NCI-H510A treated with DMSO at 0.1 percent for 48 hours (cell line): ENCODE measurements around the gene CLDN25.
"Not testable (repeated sequence)": the region's sequence is repeated elsewhere in the genome, so short reads cannot be mapped to it uniquely, and the experiment has no call there.

ENCODE experiments used
- DNase-seq: peaks from one replicate; lab custom pipeline; 2025; lab: John Stamatoyannopoulos, UW

Gene CLDN25

GRCh38 chr11:113779496-113779895 is at the start of gene CLDN25:
Gene CLDN25, plus strand, starts transcription at chr11:113779796. Its CDS starts 0 bp downstream, at chr11:113779796.
- DNase-seq: no peak

- peak; percentile 42 for DNase-seq
Measured at GRCh38 chr11:113730887-113731726, 48.5 kb upstream of the CLDN25 start.

- DNase-seq: no peak
Measured at GRCh38 chr11:113732092-113732491, 47.5 kb upstream of the CLDN25 start.

GRCh38 chr11:113736323-113736722 is 43.3 kb upstream of the CLDN25 start:
- no peak for DNase-seq

- no peak for DNase-seq
Measured at GRCh38 chr11:113752932-113753331, 26.7 kb upstream of the CLDN25 start.

GRCh38 chr11:113760241-113760640 is 19.4 kb upstream of the CLDN25 start:
- DNase-seq: no peak

GRCh38 chr11:113763040-113763439 is 16.6 kb upstream of the CLDN25 start:
- DNase-seq: not testable (repeated sequence)

- no peak for DNase-seq
Measured at GRCh38 chr11:113764527-113765219, 14.9 kb upstream of the CLDN25 start.

GRCh38 chr11:113771964-113772363 is 7.6 kb upstream of the CLDN25 start:
- no peak for DNase-seq

- DNase-seq: peak; percentile 60
Measured at GRCh38 chr11:113773092-113773415, 6.5 kb upstream of the CLDN25 start.

- DNase-seq: peak; percentile 97
Measured at GRCh38 chr11:113773416-113774173, 6.0 kb upstream of the CLDN25 start, which contains the start of gene ZW10. Gene ZW10, minus strand, starts transcription at chr11:113773692. Its CDS starts 26 bp downstream, at chr11:113773666.

GRCh38 chr11:113774174-113774503 is 5.5 kb upstream of the CLDN25 start:
- no peak for DNase-seq

- no peak for DNase-seq
Measured at GRCh38 chr11:113778111-113778910, 1.3 kb upstream of the CLDN25 start.

GRCh38 chr11:113781682-113782081 is 2.1 kb downstream of the CLDN25 start:
- no peak for DNase-seq

GRCh38 chr11:113782134-113782533 is 2.5 kb downstream of the CLDN25 start:
- no peak for DNase-seq

- not testable (repeated sequence) for DNase-seq
Measured at GRCh38 chr11:113789016-113789415, 9.4 kb downstream of the CLDN25 start.

- DNase-seq: no peak
Measured at GRCh38 chr11:113789675-113790320, 10.2 kb downstream of the CLDN25 start.

- DNase-seq: peak; percentile 49
Measured at GRCh38 chr11:113796663-113797259, 17.2 kb downstream of the CLDN25 start.

- DNase-seq: no peak
Measured at GRCh38 chr11:113802621-113803020, 23.0 kb downstream of the CLDN25 start.

GRCh38 chr11:113805640-113806039 is 26.0 kb downstream of the CLDN25 start:
- no peak for DNase-seq

GRCh38 chr11:113806406-113806805 is 26.8 kb downstream of the CLDN25 start:
- peak; percentile 34 for DNase-seq
